Loucy (cell line): ENCODE data around the gene AARSD1.
"Not testable (repeated sequence)": the region's sequence is repeated elsewhere in the genome, so short reads cannot be mapped to it uniquely, and the experiment has no call there.

ENCODE experiments used
- CTCF ChIP-seq: fragments of 200-600 bp; sonication (generic); conservative IDR thresholded peaks from 2 replicates; pipeline ENCODE4 v1.5.1; 2014; ENCODE audit warnings: mild to moderate bottlenecking, antibody characterized with exemption, low read length
- EZH2phosphoT487 ChIP-seq: fragments of 200-600 bp; IDR thresholded peaks from 2 replicates; pipeline ENCODE4 v1.6.1; 2018; ENCODE audit warnings: antibody characterized with exemption, mild to moderate bottlenecking, moderate library complexity, borderline replicate concordance

GRCh38 chr17:42975701-42976100 lies 11.4 kb upstream of the AARSD1 start:
- not testable (repeated sequence) for TF ChIP-seq CTCF, EZH2phosphoT487
